ENCODE data around the gene PCDHGA6.
"Not testable (repeated sequence)": the region's sequence is repeated elsewhere in the genome, so short reads cannot be mapped to it uniquely, and the experiment has no call there.

The PCDHGA6 gene

GRCh38 chr5:141363952-141364660 lies 9.6 kb upstream of the PCDHGA6 start, which contains the start of gene PCDHGA5:
TSS of gene PCDHGA5 (plus strand) at chr5:141364162. CDS start at chr5:141364331, 169 bp downstream.
- H3K36me3 ChIP-seq (ENCODE audit: control insufficient read depth, insufficient read depth, low read length): no peaks in the 10 kb centered on the region
- no peak within 1 kb of the TSS for H3K4me3 ChIP-seq (ENCODE audit: low read depth, low read length)
- no peak within 1 kb of the TSS for H3K9ac ChIP-seq (ENCODE audit: low read depth, low read length)
- H3K9me3 ChIP-seq (ENCODE audit: control insufficient read depth, insufficient read depth, low read length): peaks cover 10% of the 10 kb centered on the region
- no peaks in the 10 kb centered on the region for H3K4me1 ChIP-seq (ENCODE audit: control insufficient read depth, insufficient read depth, low read length)
- H3K27me3 ChIP-seq (ENCODE audit: control insufficient read depth, insufficient read depth, low read length): no peaks in the 10 kb centered on the region

GRCh38 chr5:141366016-141366896 lies 7.4 kb upstream of the PCDHGA6 start:
- Histone ChIP-seq H3K4me3 (ENCODE audit: low read depth, low read length) (no peak overlapping the region), H3K9me3 (ENCODE audit: control insufficient read depth, insufficient read depth, low read length) (peaks cover 10% of the 10 kb centered on the region), H3K36me3 (ENCODE audit: control insufficient read depth, insufficient read depth, low read length) (no peaks in the 10 kb centered on the region), H3K9ac (ENCODE audit: low read depth, low read length) (no peak overlapping the region), H3K4me1 (ENCODE audit: control insufficient read depth, insufficient read depth, low read length) (no peaks in the 10 kb centered on the region), H3K27me3 (ENCODE audit: control insufficient read depth, insufficient read depth, low read length) (no peaks in the 10 kb centered on the region)

- H3K9me3 ChIP-seq (ENCODE audit: control insufficient read depth, insufficient read depth, low read length): peaks cover 6% of the 10 kb centered on the region
- no peak within 1 kb of the TSS for H3K9ac ChIP-seq (ENCODE audit: low read depth, low read length)
- H3K36me3 ChIP-seq (ENCODE audit: control insufficient read depth, insufficient read depth, low read length): no peaks in the 10 kb centered on the region
- H3K4me3 ChIP-seq (ENCODE audit: low read depth, low read length): peak within 1 kb of the TSS; percentile 30
- no peaks in the 10 kb centered on the region for H3K27me3 ChIP-seq (ENCODE audit: control insufficient read depth, insufficient read depth, low read length)
- H3K4me1 ChIP-seq (ENCODE audit: control insufficient read depth, insufficient read depth, low read length): no peaks in the 10 kb centered on the region
These were observed 3.5 kb upstream of the PCDHGA6 start, which contains the start of gene PCDHGB3 for GRCh38 chr5:141369994-141370848. TSS of gene PCDHGB3 (plus strand) at chr5:141370242. CDS start at chr5:141370395, 153 bp downstream.

GRCh38 chr5:141371572-141372475 lies 1.9 kb upstream of the PCDHGA6 start:
- H3K9me3 ChIP-seq (ENCODE audit: control insufficient read depth, insufficient read depth, low read length): no peaks in the 10 kb centered on the region
- H3K36me3 ChIP-seq (ENCODE audit: control insufficient read depth, insufficient read depth, low read length): peaks cover 3% of the 10 kb centered on the region
- H3K9ac ChIP-seq (ENCODE audit: low read depth, low read length): no peak overlapping the region
- no peaks in the 10 kb centered on the region for H3K27me3 ChIP-seq (ENCODE audit: control insufficient read depth, insufficient read depth, low read length)
- no peak overlapping the region for H3K4me3 ChIP-seq (ENCODE audit: low read depth, low read length)
- H3K4me1 ChIP-seq (ENCODE audit: control insufficient read depth, insufficient read depth, low read length): no peaks in the 10 kb centered on the region

DNA sequence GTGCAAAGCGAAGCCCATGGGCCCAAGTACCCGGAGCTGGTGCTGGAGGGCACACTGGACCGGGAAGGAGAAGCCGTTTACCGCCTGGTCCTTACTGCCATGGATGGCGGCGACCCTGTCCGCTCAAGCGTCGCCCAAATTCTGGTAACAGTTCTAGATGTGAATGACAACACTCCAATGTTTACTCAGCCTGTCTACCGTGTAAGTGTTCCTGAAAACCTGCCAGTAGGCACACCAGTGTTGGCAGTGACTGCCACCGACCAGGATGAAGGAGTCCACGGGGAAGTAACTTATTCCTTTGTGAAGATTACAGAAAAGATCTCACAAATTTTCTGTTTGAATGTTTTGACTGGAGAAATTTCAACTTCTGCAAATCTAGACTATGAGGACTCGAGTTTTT lies 936 bp downstream of the PCDHGA6 start:
- Histone ChIP-seq H3K4me3 (ENCODE audit: low read depth, low read length) (no peak overlapping the region), H3K36me3 (ENCODE audit: control insufficient read depth, insufficient read depth, low read length) (peaks cover 3% of the 10 kb centered on the region)

DNA sequence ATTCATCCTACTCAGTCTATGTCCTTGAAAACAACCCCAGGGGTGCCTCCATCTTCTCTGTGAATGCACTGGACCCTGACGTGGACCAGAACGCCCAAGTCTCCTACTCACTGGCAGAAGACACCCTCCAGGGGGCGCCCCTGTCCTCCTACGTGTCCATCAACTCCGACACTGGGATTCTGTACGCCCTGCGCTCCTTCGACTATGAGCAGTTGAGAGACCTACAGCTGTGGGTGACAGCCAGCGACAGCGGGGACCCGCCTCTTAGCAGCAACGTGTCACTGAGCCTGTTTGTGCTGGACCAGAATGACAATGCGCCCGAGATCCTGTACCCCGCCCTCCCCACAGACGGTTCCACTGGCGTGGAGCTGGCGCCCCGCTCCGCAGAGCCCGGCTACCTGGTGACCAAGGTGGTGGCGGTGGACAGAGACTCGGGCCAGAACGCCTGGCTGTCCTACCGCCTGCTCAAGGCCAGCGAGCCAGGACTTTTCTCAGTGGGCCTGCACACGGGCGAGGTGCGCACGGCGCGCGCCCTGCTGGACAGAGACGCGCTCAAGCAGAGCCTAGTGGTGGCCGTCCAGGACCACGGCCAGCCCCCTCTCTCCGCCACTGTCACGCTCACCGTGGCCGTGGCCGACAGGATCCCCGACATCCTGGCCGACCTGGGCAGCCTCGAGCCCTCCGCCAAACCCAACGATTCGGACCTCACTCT lies 1.9 kb downstream of the PCDHGA6 start:
- H3K4me3 ChIP-seq (ENCODE audit: low read depth, low read length); H3K36me3 ChIP-seq (ENCODE audit: control insufficient read depth, insufficient read depth, low read length); H3K9ac ChIP-seq (ENCODE audit: low read depth, low read length); H3K9me3 ChIP-seq (ENCODE audit: control insufficient read depth, insufficient read depth, low read length); H3K4me1 ChIP-seq (ENCODE audit: control insufficient read depth, insufficient read depth, low read length); H3K27me3 ChIP-seq (ENCODE audit: control insufficient read depth, insufficient read depth, low read length): not testable (repeated sequence)

More for the DNA sequence above, 936 bp downstream of the PCDHGA6 start:
- no peaks in the 10 kb centered on the region for H3K9me3 ChIP-seq (ENCODE audit: control insufficient read depth, insufficient read depth, low read length)
- no peaks in the 10 kb centered on the region for H3K27me3 ChIP-seq (ENCODE audit: control insufficient read depth, insufficient read depth, low read length)
- H3K9ac ChIP-seq (ENCODE audit: low read depth, low read length): no peak overlapping the region
- H3K4me1 ChIP-seq (ENCODE audit: control insufficient read depth, insufficient read depth, low read length): no peaks in the 10 kb centered on the region

GRCh38 chr5:141382469-141383294 lies 9.0 kb downstream of the PCDHGA6 start, which contains the start of gene PCDHGA7:
TSS of gene PCDHGA7 (plus strand) at chr5:141382742. CDS start at chr5:141382900, 158 bp downstream.
- Histone ChIP-seq H3K9ac (ENCODE audit: low read depth, low read length) (peak within 1 kb of the TSS; percentile 65), H3K9me3 (ENCODE audit: control insufficient read depth, insufficient read depth, low read length) (no peaks in the 10 kb centered on the region), H3K36me3 (ENCODE audit: control insufficient read depth, insufficient read depth, low read length) (peaks cover 2% of the 10 kb centered on the region), H3K4me1 (ENCODE audit: control insufficient read depth, insufficient read depth, low read length) (no peaks in the 10 kb centered on the region), H3K4me3 (ENCODE audit: low read depth, low read length) (peak within 1 kb of the TSS; percentile 75), H3K27me3 (ENCODE audit: control insufficient read depth, insufficient read depth, low read length) (peaks cover 7% of the 10 kb centered on the region)

GRCh38 chr5:141383345-141383744 lies 9.7 kb downstream of the PCDHGA6 start:
- Histone ChIP-seq H3K27me3 (ENCODE audit: control insufficient read depth, insufficient read depth, low read length) (peaks cover 10% of the 10 kb centered on the region), H3K4me1 (ENCODE audit: control insufficient read depth, insufficient read depth, low read length) (no peaks in the 10 kb centered on the region), H3K9ac (ENCODE audit: low read depth, low read length) (no peak overlapping the region), H3K4me3 (ENCODE audit: low read depth, low read length) (peak overlapping the region; percentile 75), H3K9me3 (ENCODE audit: control insufficient read depth, insufficient read depth, low read length) (peaks cover under 1% of the 10 kb centered on the region), H3K36me3 (ENCODE audit: control insufficient read depth, insufficient read depth, low read length) (peaks cover 2% of the 10 kb centered on the region)

GRCh38 chr5:141384471-141385267 lies 11.0 kb downstream of the PCDHGA6 start:
- no peak overlapping the region for H3K4me3 ChIP-seq (ENCODE audit: low read depth, low read length)
- no peak overlapping the region for H3K9ac ChIP-seq (ENCODE audit: low read depth, low read length)
- no peaks in the 10 kb centered on the region for H3K4me1 ChIP-seq (ENCODE audit: control insufficient read depth, insufficient read depth, low read length)
- peaks cover 2% of the 10 kb centered on the region for H3K36me3 ChIP-seq (ENCODE audit: control insufficient read depth, insufficient read depth, low read length)
- H3K27me3 ChIP-seq (ENCODE audit: control insufficient read depth, insufficient read depth, low read length): peaks cover 16% of the 10 kb centered on the region
- peaks cover 10% of the 10 kb centered on the region for H3K9me3 ChIP-seq (ENCODE audit: control insufficient read depth, insufficient read depth, low read length)
